Mesodermal cell (in vitro differentiated cells): ENCODE data around the gene ADAP1.

ENCODE experiments used
- H3K27ac ChIP-seq: 2 replicates; pipeline ENCODE4 v1.7.0; 2013; ENCODE audit warnings: mild to moderate bottlenecking, low read depth, low read length, moderate library complexity; ENCODE audit not compliant: severe bottlenecking
- H3K36me3 ChIP-seq: 2 replicates; pipeline ENCODE4 v1.7.1; 2013; ENCODE audit warnings: mild to moderate bottlenecking, low read length, moderate library complexity; ENCODE audit not compliant: control insufficient read depth, insufficient read depth
- H3K4me1 ChIP-seq: one replicate; pipeline ENCODE4 v1.7.1; 2013; ENCODE audit warnings: mild to moderate bottlenecking, low read length; ENCODE audit not compliant: insufficient read depth, control insufficient read depth, poor library complexity, severe bottlenecking
- H3K4me3 ChIP-seq: 2 replicates; pipeline ENCODE4 v1.7.0; 2013; ENCODE audit warnings: low read length, control low read depth, mild to moderate bottlenecking; ENCODE audit not compliant: insufficient read depth, poor library complexity, severe bottlenecking; ENCODE audit errors: extremely low read depth
- H3K9me3 ChIP-seq: 2 replicates; pipeline ENCODE4 v1.7.1; 2013; ENCODE audit warnings: mild to moderate bottlenecking, low read length, moderate library complexity; ENCODE audit not compliant: control insufficient read depth
- WGBS, 2 experiments: methylation state at CpG; one replicate each; pipeline ENCODE4 v1.1.5; 2013; ENCODE audit warnings: missing lambda C conversion rate in 2 of 2; ENCODE audit not compliant: insufficient coverage in 2 of 2; 5-methylcytosine and 5-hydroxymethylcytosine counted together

Gene ADAP1

DNA sequence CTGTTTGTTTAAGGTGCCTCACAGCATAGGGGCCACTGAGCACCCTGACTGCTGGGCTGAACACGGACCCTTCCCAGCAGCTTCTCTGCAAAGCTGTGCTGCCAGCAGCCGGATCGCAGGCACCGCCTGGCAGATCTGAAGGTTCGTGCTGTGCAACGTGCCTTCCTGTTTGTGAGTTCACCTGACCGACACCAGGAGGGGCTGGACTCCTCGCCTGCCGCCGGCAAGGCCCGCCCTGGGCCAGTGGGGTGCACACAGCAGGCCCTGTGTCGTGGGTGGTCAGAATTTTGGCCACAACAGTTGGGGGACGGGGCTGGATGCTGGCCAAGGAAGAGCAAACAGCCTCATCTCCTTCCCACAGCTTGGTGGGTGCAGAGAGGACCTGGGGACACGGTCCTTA is 41.1 kb upstream of the ADAP1 start:
- peaks cover 9% of the 10 kb centered on the region for H3K4me1 ChIP-seq
- no peaks in the 10 kb centered on the region for H3K9me3 ChIP-seq
- H3K4me3 ChIP-seq: no peak overlapping the region
- 95 to 96% methylated on average over 10 to 14 of the region's 14 CpGs for WGBS, 2 experiments
- peaks cover 20% of the 10 kb centered on the region for H3K36me3 ChIP-seq
- H3K27ac ChIP-seq: no peak overlapping the region

DNA sequence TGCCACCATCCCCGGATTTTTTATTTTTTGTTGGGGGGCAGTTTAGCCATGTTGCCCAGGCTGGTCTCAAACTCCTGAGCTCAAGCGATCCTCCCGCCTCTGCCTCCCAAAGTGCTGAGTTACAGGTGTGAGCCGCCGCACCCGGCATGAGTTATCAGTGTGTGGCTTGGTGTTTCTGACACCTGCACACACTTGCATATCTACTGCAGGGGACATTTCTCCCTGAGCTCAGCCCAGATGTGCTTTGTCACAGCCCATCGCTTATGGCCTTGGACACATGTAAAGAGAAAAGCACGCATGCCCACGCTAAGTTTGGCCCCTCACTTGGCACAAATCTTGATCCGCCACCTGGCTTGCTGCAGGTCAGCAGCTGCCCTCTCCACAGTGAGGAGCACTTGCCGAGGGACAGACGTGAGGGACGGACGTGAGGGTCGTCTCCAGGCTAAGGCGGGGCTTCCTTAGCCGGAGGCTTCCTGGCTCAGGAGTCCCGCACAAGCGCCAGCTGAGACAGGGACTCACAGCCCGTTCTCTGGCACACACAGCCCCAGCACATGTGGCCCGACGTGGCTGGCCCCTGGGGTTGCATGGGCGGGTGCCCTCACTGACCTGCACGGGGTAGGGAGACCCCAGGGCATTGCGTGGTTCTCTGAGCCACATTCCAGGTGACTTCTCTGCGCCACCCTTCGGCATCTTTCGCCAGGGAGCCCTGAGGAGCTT is 40.3 kb upstream of the ADAP1 start:
- WGBS, 2 experiments: 85 to 90% methylated on average over 25 to 28 of the region's 28 CpGs
- H3K9me3 ChIP-seq: no peaks in the 10 kb centered on the region
- H3K36me3 ChIP-seq: peaks cover 20% of the 10 kb centered on the region
- H3K4me1 ChIP-seq: peaks cover 2% of the 10 kb centered on the region
- H3K4me3 ChIP-seq: no peak overlapping the region
- H3K27ac ChIP-seq: no peak overlapping the region

DNA sequence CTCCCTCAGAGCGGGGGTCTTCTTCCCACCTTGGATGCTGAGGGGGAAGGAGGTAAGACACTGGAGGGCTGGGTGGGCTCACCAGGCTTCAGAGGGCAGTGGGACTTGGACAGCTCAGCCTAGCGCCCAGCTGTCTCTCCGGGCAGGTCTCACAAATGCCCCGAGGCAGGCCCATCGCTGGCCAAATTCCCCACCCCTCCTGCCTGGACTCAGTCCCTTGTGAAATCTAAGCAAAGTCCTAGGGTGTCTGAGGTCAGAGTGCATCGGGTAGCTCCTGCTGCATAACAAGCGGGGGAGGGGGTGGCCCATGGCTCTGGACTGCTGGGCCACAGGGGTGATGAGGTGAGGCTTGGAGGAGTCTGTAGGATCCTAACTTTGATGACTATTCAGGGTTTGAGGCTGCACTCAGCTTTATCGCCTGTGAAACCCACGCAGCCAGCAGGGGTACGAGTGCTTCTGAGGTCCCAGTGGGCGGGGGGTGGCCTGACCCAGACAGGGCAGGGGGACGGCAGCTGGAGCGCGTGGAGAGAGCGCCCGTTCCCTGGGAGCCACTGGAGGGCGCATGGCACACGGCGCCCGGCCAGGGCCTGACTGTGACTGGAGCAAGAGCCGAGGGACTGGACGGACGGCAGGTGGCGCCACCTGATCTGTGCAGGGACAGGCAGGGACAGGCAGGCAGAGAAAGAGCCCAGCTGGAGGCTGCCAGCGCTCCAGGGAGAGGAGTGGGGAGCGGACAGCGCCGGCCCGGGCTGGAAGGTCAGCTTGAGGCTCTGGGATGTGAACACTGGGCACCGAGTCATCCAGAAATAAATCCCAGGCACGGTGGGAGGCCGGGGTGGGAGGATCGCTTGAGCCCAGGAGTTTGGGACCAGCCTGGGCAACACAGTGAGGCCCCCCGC is 38.5 kb upstream of the ADAP1 start:
- H3K27ac ChIP-seq: no peak overlapping the region
- no peaks in the 10 kb centered on the region for H3K4me1 ChIP-seq
- no peak overlapping the region for H3K4me3 ChIP-seq
- 21 to 22% methylated on average over 29 to 32 of the region's 34 CpGs for WGBS, 2 experiments
- H3K9me3 ChIP-seq: no peaks in the 10 kb centered on the region
- H3K36me3 ChIP-seq: peaks cover 13% of the 10 kb centered on the region

DNA sequence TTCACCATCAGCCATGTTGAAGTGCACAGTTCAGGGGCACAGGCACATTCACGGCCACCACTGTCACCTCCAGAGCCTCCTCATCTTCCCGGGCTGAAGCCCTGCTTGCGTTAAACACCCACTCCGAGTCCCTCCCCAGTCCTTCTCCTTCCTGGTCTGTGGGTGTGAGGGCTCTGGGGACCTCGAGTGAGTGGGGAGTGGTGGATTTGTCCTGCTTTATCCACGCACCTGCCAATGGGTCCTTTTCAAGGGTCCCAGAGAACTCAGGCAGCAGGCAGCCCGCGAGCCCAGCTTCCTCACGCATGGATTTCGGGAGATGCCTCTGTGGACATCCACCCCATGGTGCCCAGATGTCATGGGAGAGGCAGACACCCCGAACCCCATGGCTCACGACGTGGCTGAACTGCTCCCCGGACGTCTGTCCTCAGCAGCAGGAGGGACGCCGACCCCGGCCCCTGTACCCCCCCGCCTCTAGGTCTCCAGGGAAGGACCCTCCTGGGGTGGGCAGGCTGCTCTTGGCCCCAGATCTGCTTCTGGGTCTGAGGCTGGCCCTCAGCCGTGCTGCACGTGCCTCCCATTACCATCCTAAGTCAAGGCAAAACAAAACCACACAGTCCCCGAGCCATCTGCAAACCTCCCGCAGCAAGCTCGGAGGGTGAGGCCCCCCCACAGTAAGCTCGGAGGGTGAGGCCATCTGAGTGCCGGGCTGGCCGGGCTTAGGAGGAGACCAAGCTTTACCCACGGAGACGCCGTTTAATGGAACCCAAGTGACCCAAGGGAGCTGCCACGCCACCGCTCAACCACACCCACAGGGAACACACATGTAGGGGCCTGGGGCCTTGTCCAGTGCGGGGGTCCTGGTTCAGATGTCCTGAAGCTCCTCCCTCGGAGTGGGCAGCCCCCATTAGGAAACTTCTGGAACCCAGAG is 37.5 kb upstream of the ADAP1 start:
- H3K4me3 ChIP-seq: no peak overlapping the region
- H3K4me1 ChIP-seq: no peaks in the 10 kb centered on the region
- 89 to 95% methylated on average over 24 to 25 of the region's 34 CpGs for WGBS, 2 experiments
- H3K9me3 ChIP-seq: no peaks in the 10 kb centered on the region
- H3K36me3 ChIP-seq: peaks cover 3% of the 10 kb centered on the region
- no peak overlapping the region for H3K27ac ChIP-seq

DNA sequence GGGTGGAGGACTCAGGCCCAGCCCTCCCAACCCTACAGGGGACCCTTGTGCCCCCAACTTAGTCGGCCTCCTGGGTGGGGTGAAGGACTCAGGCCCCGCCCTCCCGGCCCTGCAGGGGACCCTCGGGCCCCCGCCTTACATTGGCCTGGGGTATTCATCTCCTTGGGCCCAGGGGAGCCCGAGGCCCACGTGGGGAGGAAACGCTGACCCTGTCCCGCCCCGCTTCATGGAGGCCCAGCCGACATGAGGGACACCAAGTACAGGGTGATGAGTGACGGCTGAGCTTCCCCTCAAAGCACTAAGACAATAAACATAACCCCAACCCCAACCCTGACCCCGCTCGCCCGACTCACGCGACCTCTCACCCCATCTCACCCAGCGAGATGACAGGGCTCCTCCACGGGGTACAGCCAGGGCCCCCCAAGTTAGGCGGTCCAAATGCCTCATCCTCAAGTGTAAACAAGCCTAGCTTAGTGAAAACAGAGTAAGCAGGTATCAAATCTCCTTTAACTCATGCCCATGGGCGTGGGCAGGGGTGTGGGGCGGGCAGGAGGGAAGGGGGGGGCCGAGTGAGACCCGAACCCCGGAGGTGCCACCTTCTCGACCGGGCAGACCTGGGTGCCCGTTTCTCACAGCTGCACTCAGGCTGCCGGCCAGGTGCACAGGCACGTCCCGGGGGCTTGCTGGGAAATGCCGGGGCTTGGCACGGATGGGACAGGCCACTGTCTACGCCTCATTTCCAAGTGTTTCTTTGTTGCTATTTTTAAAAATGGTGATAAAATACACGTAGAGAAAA is 36.7 kb upstream of the ADAP1 start:
- Histone ChIP-seq H3K27ac (no peak overlapping the region), H3K9me3 (no peaks in the 10 kb centered on the region), H3K4me3 (no peak overlapping the region), H3K4me1 (no peaks in the 10 kb centered on the region), H3K36me3 (no peaks in the 10 kb centered on the region)
- WGBS, 2 experiments: 93 to 95% methylated on average over 26 to 27 of the region's 35 CpGs

DNA sequence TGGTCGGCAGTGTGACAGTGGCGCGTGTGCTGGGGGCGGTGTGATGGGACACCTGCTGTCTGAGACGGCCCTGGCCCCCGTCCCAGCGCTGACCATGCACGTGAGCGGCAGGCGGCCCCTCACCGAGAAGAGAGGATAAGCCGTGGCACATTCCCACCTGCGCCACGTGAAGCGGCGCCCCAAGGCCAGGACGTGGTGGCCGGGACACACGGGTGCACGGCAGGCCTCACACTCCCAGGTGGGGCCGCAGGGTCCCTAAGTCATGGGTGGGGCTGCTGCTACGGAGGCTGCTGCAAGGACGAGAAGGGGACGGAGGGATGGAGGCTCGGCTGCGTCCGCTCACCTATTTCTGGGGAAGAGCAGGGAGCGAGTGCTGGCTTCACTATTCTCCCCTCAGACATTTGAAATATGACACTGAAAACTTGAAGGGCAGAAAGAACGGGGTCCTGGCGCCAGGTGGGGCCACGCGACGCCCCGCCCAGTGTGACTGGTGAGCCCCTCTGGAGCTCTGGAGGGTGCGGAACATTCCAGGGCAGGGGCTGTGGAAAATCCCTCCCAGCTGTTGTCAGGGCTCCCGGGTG is 36.0 kb upstream of the ADAP1 start:
- no peaks in the 10 kb centered on the region for H3K9me3 ChIP-seq
- no peaks in the 10 kb centered on the region for H3K4me1 ChIP-seq
- 94% methylated on average over 35 of the region's 36 CpGs for WGBS, 2 experiments
- H3K27ac ChIP-seq: no peak overlapping the region
- no peak overlapping the region for H3K4me3 ChIP-seq
- no peaks in the 10 kb centered on the region for H3K36me3 ChIP-seq

DNA sequence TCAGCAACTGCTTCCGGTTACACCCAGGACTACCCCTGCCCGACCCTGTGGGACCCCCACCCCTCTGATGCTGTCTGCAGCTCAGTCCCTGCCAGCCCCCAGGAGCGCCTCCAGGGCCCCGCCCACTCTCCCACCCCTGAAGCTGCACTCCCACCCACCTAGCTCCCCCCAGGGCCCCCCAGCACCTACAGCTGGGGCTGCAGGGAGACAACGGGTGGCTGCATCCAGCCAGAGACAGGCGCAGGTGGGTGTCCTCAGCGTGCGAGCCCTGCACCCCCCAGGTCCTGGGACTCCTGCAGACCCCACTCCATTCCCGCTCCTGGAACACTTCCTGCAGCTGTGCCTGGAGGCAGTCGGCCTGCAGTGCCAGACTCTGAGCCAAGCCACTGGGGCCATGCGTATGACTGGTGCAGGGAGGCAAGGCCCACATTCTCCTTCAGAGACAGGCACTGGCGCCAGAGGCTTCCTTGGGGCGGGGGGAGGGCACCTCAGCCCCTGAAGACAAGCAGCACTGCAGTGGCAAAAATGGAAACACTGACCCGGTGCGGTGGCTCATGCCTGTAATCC is 34.6 kb upstream of the ADAP1 start:
- Histone ChIP-seq H3K9me3 (no peaks in the 10 kb centered on the region), H3K4me1 (no peaks in the 10 kb centered on the region), H3K4me3 (no peak overlapping the region), H3K36me3 (no peaks in the 10 kb centered on the region), H3K27ac (no peak overlapping the region)
- 79 to 82% methylated on average over 9 to 13 of the region's 15 CpGs for WGBS, 2 experiments

DNA sequence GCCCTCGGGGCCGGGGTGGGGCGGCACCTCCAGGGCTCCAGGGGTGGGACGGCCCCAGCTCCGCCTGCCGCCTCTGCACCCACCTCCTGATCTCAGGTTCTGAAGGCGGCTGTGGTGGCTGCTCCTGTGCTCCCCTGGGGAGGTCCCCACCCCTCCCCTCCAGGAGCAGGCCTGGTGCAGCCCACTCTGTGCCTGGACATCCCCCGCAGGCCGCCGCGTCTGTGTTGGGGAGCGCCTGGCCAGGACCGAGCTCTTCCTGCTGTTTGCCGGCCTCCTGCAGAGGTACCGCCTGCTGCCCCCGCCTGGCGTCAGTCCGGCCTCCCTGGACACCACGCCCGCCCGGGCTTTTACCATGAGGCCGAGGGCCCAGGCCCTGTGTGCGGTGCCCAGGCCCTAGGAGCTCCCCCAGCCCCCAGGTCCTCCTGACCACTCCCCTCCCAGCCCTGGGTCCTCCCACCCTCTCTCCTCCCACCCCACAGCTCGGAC is 34.0 kb upstream of the ADAP1 start:
- Histone ChIP-seq H3K4me3 (no peak overlapping the region), H3K4me1 (no peaks in the 10 kb centered on the region)
- 53 to 54% methylated on average over 18 to 24 of the region's 24 CpGs for WGBS, 2 experiments

DNA sequence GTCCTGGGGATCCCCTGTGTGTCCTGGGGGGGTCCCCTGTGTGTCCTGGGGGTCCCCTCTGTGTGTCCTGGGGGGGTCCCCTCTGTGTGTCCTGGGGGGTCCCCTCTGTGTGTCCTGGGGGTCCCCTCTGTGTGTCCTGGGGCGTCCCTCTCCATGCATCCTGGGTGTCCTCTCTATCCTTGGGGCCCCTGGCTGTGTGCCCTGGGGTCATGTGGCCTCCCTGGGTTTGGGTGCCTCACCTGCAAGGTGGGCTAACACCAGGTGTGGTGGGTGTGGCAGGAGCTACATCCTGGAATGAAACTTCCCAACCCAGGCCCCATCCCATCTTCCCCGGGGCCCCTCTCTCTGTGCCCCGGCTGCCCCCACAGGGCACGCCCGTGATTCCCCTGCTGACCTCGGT is 33.4 kb upstream of the ADAP1 start:
- H3K4me1 ChIP-seq: no peaks in the 10 kb centered on the region
- H3K27ac ChIP-seq: no peak overlapping the region
- no peak overlapping the region for H3K4me3 ChIP-seq
- no peaks in the 10 kb centered on the region for H3K36me3 ChIP-seq
- H3K9me3 ChIP-seq: no peaks in the 10 kb centered on the region
- 85 to 91% methylated on average over 6 of the region's 6 CpGs for WGBS, 2 experiments

More for the DNA sequence above, 34.0 kb upstream of the ADAP1 start:
- Histone ChIP-seq H3K27ac (no peak overlapping the region), H3K9me3 (no peaks in the 10 kb centered on the region), H3K36me3 (no peaks in the 10 kb centered on the region)
